K562 (cell line): ENCODE data around the gene CCDC137. TPM values are rescaled to one million over a fixed set of nuclear protein-coding genes. Genes with fewer than 3 reads are reported as not detected.
A peak's percentile ranks its signal among the peaks of the same experiment; 100 is the strongest.

Experiments
- DACH1 ChIP-seq: fragments of 450-650 bp; IDR thresholded peaks from 2 replicates; pipeline ENCODE4 v1.6.1; 2018; ENCODE audit not compliant: partially characterized antibody
- E2F6 ChIP-seq, 2 experiments: IDR thresholded peaks; 2 replicates each; pipeline ENCODE4 v1.6.1; 2011; ENCODE audit warnings: borderline replicate concordance in 1 of 2, control low read depth in 1 of 2, low read depth in 1 of 2, low read length in 1 of 2, mild to moderate bottlenecking in 1 of 2, mixed read lengths in 1 of 2, moderate library complexity in 1 of 2; ENCODE audit not compliant: insufficient read depth in 1 of 2, insufficient read length in 1 of 2, poor library complexity in 1 of 2, severe bottlenecking in 1 of 2; ENCODE audit errors: extremely low read depth in 1 of 2
- KDM4B ChIP-seq, 2 experiments: fragments of 450-650 bp in 1 of 2; sonication (generic) in 1 of 2; IDR thresholded peaks; 2 replicates each; pipeline ENCODE4 v1.6.1; 2016 to 2017; ENCODE audit warnings: borderline replicate concordance in 2 of 2, antibody characterized with exemption in 1 of 2, low read depth in 1 of 2, mild to moderate bottlenecking in 1 of 2
- MAX ChIP-seq: sonication (generic); formaldehyde crosslinking; IDR thresholded peaks from 2 replicates; pipeline ENCODE4 v1.9.0; 2022; ENCODE audit warnings: mild to moderate bottlenecking, missing genetic modification reagents
- NKRF ChIP-seq: fragments of 450-650 bp; IDR thresholded peaks from 2 replicates; pipeline ENCODE4 v1.6.1; 2016; ENCODE audit warnings: borderline replicate concordance
- NR2C1 ChIP-seq, 2 experiments: fragments of 450-650 bp; IDR thresholded peaks; 2 replicates each; pipeline ENCODE4 v1.6.1; 2017; ENCODE audit warnings: mild to moderate bottlenecking in 2 of 2, antibody characterized with exemption in 1 of 2, inconsistent platforms in 1 of 2, missing compliant biosample characterization in 1 of 2, missing genetic modification characterization in 1 of 2
- PATZ1 ChIP-seq: fragments of 250-450 bp; sonication (Bioruptor Pico); IDR thresholded peaks from 2 replicates; pipeline ENCODE4 v1.5.0; 2020; ENCODE audit warnings: mild to moderate bottlenecking, borderline replicate concordance
- USF1 ChIP-seq: sonication (generic); formaldehyde crosslinking; IDR thresholded peaks from 2 replicates; pipeline ENCODE4 v1.9.0; 2022; ENCODE audit warnings: mild to moderate bottlenecking, missing genetic modification reagents
- XRCC5 ChIP-seq: fragments of 200-400 bp; formaldehyde crosslinking; IDR thresholded peaks from 2 replicates; pipeline ENCODE4 v1.6.1; 2017; ENCODE audit warnings: low read depth, mild to moderate bottlenecking, low read length
- YY1 ChIP-seq, 3 experiments: IDR thresholded peaks; 2 replicates each; pipeline ENCODE4 v1.6.1; 2011; ENCODE audit warnings: low read length in 2 of 3, mild to moderate bottlenecking in 2 of 3, moderate library complexity in 2 of 3, borderline replicate concordance in 1 of 3, control low read depth in 1 of 3, low read depth in 1 of 3; ENCODE audit not compliant: insufficient read depth in 3 of 3, insufficient replicate concordance in 2 of 3, control insufficient read depth in 1 of 3, insufficient read length in 1 of 3; ENCODE audit errors: extremely low read depth in 1 of 3
- ZC3H4 ChIP-seq: sonication (generic); formaldehyde crosslinking; IDR thresholded peaks from 2 replicates; pipeline ENCODE4 v1.9.0; 2021; ENCODE audit warnings: missing genetic modification reagents, borderline replicate concordance
- ZFP91 ChIP-seq: sonication (generic); formaldehyde crosslinking; IDR thresholded peaks from 2 replicates; pipeline ENCODE4 v1.8.0; 2022; ENCODE audit warnings: mild to moderate bottlenecking, missing genetic modification reagents
- ZFX ChIP-seq: sonication (generic); formaldehyde crosslinking; IDR thresholded peaks from 2 replicates; pipeline ENCODE4 v1.8.0; 2022; ENCODE audit warnings: mild to moderate bottlenecking, missing genetic modification reagents, moderate library complexity
- ZNF311 ChIP-seq: fragments of 250-450 bp; sonication (Bioruptor Pico); IDR thresholded peaks from 2 replicates; pipeline ENCODE4 v1.4.0; 2020; ENCODE audit warnings: mild to moderate bottlenecking, moderate library complexity
- polyA plus RNA-seq, 8 experiments: library from polyadenylated mRNA; depleted of rRNA in 4 of 8; stranded (reverse) in 5 of 8; unstranded in 3 of 8; fragments of >200 nt; fragmentation: Nextera tagmentation in 2 of 8; fragmentation: Illumina TruSeq in 1 of 8; extraction: Ambion mirVana in 2 of 8; extraction: Trizol in 1 of 8; gene quantifications; 2 replicates each; pipeline versions ENCODE4 v1.2.1 to v1.2.3, GENCODE V29; 2011 to 2014; ENCODE audit warnings: inconsistent platforms in 1 of 8, missing spikeins in 1 of 8
- total RNA-seq, 7 experiments: library from RNA; depleted of rRNA in 6 of 7; stranded (reverse); fragments of >200 nt in 6 of 7; fragmentation: Illumina TruSeq in 2 of 7; extraction: Trizol in 2 of 7; gene quantifications; 2 replicates each; pipeline versions ENCODE4 v1.2.1 to v1.2.3, GENCODE V29; 2011 to 2021; ENCODE audit warnings: low replicate concordance in 1 of 7

The CCDC137 gene
- total and polyA plus RNA-seq, 9 of the 15 experiments (the other 6 are each of a cell fraction or from before 2014, with no cell fraction given): 2.3 to 68.1 (median 38.3) TPM

GRCh38 chr17:81713556-81714411, 47.2 kb downstream of the CCDC137 start (continued):
- TF ChIP-seq ZFP91 (0 out of 2 replicates have a peak, but pooled peaks have one; percentile 18), KDM4B (IDR thresholded peaks at IDR 0.05; ENCODE audit: borderline replicate concordance in 2 of 2, low read depth in 1 of 2) (0 out of 4 replicates have a peak, but pooled peaks of 1 of the 2 experiments have one; percentile 39), NKRF (0 out of 2 replicates have a peak, but pooled peaks have one; percentile 40), ZNF311 (CRISPR knock-in tag) (no peak), E2F6 (IDR thresholded peaks at IDR 0.05; ENCODE audit: borderline replicate concordance in 1 of 2, extremely low read depth in 1 of 2, insufficient read depth in 1 of 2, insufficient read length in 1 of 2, low read depth in 1 of 2, low read length in 1 of 2, poor library complexity in 1 of 2, severe bottlenecking in 1 of 2) (peak in 1 of 2 experiments; percentile 65), ZC3H4 (CRISPR knock-in tag) (no peak), DACH1 (peak; percentile 43), MAX (CRISPR knock-in tag) (peak; percentile 28), XRCC5 (no peak), YY1 (IDR thresholded peaks at IDR 0.05; ENCODE audit: borderline replicate concordance in 1 of 3, control insufficient read depth in 1 of 3, extremely low read depth in 1 of 3, insufficient read depth in 3 of 3, insufficient read length in 1 of 3, insufficient replicate concordance in 2 of 3, low read depth in 1 of 3, low read length in 2 of 3) (peak in 1 of 3 experiments; percentile 29), USF1 (CRISPR knock-in tag) (peak; percentile 16; the same call in 1 of the 2 replicates), NR2C1 (IDR thresholded peaks at IDR 0.05) (peak; percentile 68; the same call in 1 of the 2 replicates), NR2C1 (tag; IDR thresholded peaks at IDR 0.05) (no peak; the same call in 1 of the 2 replicates), ZFX (CRISPR knock-in tag) (peak; percentile 46; the same call in 1 of the 2 replicates), PATZ1 (CRISPR knock-in tag) (no peak)
